NOMO-1 treated with dmso at 0.1 percent for 144 hours (cell line): ENCODE data around the gene RGS11.
"Not testable (repeated sequence)": the region's sequence is repeated elsewhere in the genome, so short reads cannot be mapped to it uniquely, and the experiment has no call there.

Experiments used
- DNase-seq: peaks from one replicate; lab custom pipeline; 2025; ENCODE audit not compliant: unreplicated experiment; lab: John Stamatoyannopoulos, UW

RGS11 gene

DNA sequence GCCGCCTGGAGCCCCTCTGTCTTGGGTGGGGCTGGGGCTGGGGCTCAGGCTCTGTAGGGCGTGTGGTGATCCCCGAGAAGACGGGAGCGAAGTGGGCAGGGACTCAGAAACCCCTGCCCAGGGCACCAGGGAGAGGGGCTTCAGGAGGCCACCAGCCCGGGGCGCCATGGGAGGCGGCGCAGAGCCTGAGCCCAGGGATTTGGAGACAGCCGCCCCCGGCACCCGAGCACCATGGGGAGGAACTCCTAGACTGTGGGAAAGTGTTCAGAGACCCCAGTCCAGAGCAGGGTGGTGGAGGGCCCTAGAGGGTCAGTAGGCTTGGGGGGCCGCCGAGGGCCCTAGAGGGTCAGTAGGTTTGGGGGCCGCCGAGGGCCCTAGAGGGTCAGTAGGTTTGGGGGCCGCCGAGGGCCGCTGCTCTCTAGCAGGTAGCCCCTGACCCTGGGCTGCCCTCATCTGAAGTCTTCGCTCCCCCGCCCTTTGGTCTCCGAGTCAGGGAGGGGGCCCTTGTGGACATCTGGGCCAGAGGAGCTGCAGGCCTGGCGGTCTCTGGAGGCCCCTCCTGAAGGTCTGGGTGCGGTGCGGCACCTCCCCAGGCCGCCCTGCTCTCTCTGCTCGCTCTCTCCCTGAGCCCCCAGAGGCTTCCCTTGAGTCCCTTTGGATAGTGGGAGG is 5.4 kb upstream of the RGS11 start:
- no peak for DNase-seq

DNA sequence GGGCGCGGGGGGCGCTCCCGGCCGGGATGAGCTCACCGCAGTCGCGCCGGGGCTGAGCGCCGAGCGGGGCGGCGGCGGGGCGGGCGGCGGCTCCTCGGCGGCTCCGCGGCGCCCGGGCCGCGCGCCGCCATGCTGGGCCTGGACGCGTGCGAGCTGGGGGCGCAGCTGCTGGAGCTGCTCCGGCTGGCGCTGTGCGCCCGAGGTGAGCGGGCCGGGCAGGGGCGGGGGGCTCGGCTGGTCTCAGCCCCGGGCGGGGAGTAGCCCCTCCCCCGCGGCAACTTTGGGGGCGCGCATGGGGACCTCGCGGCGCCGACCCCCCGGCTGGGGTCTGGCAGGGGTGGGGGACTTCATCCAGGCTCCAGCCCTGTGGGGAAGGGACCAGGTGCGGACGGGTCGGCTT is 4.8 kb upstream of the RGS11 start, which contains the start of gene ARHGDIG:
ARHGDIG (plus strand) TSS at position 40 of the 400 bp plus-strand sequence; CDS start at position 130, 90 bp downstream.
- DNase-seq: no peak

- no peak for DNase-seq
Observed at GRCh38 chr16:280005-280460, 4.3 kb upstream of the RGS11 start.

DNA sequence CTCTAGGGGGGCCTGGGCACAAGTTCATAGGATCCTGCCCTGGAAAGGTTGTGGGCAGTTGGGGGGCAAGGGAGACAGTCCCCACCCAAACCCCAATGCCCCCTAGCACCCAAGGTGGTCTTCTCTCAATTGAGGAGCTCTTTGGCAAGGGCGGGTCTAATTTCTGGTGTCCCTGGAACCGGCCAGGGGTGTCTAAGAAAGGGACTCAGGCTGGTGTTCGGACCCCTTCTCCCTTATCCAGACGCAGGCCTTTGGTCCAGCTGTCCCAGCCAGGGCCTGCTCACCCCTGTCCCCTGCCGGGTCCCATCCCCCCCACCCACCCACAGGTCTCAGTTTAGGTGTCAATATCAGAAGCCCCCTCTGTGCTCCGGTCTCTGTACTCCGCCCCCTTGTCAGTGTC is 3.8 kb upstream of the RGS11 start:
- DNase-seq: no peak

DNA sequence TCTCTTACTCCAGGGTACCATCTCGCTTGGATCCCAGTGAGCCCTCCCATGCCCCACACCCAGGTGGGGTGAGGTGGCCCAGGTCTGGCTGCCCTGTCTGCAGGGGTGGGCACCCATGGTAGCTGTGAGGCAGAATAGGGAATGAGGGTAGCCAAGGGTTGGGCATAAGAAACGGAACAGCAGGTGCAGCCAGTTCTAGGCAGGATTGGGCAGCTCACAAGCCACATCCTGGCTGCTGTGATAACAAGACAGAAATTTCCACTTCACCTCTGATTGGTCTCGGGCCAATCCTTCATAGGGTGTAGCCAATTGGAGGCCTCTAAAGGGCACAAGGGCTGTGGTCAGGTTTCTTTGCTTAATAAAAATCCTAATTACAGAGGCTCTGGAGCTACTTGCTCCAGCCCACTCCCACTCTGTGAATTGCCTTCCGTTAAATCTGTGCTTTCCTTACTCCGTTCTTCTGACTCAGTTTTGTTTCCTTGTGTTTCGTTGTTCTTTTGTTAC is 3.2 kb upstream of the RGS11 start:
- DNase-seq: no peak

GRCh38 chr16:276426-277077 is 808 bp upstream of the RGS11 start:
- DNase-seq: no peak

DNA sequence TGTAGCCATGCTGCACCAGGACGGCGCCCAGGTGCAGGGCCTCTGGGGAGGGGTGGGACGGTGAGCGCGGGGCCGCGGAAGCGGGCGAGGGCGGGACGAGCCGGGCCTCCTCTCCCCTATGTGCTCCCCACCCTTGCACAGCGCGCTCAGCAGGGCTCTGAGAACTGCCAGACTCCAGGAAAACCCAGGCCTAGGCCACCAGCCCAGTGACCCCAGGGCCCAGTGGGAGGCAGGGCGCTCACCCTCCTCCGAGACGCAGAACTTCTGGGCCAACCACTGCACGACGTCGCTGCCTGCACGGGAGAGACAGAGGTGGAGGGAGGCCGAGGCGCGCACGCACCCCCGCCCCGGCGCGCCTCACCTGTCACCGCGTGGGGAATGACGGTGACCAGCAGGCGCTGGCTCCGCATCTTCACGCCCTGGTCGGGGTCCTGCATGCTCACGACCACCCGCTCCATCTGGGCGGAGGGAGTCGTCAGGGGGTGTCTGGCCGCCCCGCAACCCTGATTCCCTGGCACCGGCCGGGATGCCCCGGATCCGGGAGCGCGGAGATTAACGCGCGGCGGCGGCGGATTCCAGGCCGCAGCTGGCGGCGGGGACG is 603 bp downstream of the RGS11 start:
- DNase-seq: no peak

DNA sequence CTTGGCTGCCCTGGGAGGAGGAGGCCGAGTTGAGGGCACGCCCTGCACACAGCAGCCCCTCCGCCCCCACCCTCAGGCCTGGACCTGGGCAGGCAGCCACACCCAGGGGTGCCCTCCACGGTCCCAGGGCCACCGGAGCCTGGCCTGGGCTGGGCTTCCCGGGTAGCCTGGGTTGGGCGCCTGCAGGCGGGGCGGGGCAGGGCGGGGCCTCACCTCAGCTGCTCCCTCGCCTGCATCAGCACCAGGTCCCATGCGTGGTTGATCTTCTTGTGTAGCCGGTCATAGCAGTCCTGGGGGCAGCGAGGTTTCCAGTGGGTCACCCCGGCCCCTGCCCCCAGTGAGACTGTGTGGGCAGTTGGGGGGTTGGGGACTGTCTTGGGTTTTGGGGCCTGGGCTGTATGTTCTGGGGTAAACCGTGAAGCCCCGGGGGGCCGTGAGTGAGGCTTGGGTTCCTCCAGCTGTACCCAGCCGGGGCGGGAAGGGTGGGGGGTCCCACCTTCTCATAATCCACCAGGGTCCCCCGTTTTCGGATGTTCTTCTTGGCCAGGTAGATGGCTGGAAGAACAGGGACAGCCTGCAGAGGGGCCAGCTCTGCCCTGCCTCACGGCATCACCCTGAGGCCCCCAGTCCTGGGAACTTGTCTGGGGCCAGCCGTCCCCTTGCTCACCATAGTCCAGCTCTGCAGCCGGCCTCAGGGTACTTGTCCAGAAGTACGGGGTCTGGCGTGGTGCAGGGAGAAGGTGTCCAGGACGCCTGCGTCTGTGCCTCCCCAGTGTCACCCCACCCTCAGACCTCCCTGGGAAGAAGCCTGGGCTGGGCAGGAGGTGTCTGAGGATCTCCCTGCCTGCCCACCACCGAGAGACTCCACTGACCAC is 2.0 kb downstream of the RGS11 start:
- no peak for DNase-seq

GRCh38 chr16:272633-273546 is 2.9 kb downstream of the RGS11 start:
- DNase-seq: no peak

GRCh38 chr16:270381-271255 is 5.1 kb downstream of the RGS11 start:
- no peak for DNase-seq

DNA sequence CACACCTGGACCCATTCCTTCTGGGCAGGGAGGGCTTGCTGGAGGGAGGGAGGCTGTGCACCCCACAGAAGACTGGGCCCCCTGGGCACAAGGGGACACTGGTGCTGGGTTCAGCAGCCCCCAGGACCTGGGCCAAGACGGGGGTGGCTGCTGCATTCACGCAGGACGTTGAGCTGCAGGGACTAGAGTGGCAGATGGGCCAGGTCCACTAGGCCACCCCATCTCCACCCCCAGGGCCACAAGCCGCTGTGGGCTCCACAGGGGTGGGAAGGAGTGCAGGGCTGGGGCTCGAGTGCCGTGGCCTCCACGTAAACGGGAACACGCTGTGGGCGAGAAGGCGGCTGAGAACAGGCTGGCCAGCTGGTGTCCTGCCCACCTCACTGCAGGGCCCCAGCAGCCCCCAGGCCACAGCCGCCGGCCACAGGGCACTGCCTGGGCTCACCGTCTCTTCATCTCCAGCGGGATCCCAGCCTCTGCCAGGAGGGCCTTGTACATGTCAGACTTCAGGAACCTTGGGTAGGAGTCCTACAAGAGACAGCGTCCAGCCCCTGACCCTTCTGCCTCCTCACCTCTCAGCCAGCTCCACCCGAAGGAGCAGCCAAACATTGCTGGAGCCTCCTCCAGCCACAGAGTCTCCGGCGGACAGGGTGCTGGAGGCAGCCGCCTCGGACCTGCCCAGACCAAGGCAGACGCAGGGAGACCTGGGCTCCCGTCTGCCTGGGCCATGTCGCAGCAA is 6.5 kb downstream of the RGS11 start:
- no peak for DNase-seq

GRCh38 chr16:268141-269053 is 7.3 kb downstream of the RGS11 start:
- no peak for DNase-seq

- DNase-seq: not testable (repeated sequence)
Observed at GRCh38 chr16:267562-267961, 8.2 kb downstream of the RGS11 start.

GRCh38 chr16:266258-267164 is 9.2 kb downstream of the RGS11 start:
- DNase-seq: no peak

DNA sequence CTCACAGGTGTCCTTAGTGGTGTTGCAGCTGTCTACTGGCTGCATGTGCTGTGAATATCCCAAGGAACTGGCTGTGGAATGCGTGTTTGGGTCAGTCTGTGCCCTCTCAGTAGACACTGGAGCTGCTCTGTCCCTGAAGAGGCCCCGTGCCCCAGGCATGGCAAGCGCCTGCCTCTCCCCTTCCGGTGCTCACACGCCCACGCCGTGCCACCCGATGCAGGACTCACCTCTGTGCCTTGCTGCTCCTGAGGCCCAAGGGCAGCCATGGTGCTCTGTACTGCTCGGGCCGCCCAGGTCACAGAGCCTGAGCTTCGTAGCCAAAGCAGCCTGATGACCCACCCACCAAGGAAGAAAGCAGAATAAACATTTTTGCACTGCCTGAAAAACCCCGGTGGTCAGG is 10.0 kb downstream of the RGS11 start:
- DNase-seq: no peak

DNA sequence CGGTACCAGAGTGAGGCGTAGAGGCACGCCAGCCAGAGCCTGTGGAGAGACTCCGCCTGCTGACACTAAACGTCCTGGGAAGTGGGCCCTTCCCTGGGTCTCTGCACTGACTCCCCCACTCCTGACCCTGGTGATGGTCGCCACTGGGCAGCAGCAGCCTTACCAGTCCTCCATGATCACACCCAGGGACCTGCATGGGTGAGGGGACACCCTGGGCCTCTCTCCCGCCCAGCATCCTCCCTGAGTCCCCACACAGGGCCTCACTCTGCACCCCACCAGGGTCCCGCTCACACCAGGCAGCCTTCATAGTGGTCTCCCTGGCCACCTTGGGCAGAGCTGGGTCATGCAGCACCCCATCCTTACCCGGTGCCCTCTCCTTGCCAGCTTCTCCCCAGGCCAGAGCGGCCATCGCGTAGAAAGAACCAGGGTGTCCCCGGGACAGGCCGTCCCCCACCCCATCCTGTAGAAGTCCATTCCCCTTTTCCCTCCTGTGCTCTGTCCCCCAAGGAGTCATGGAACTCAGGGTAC is 10.7 kb downstream of the RGS11 start:
- no peak for DNase-seq
